ENCODE measurements around the gene ATP10B.

- TF ChIP-seq POLR2A (IDR thresholded peaks at IDR 0.05): no peak
- TF ChIP-seq CTCF (IDR thresholded peaks at IDR 0.05): no peak
Observed at GRCh38 chr5:160747987-160748386, 104.0 kb downstream of the ATP10B start.
